ENCODE measurements around the gene CCDC85C.
A peak's percentile ranks its signal among the peaks of the same experiment; 100 is the strongest.

The CCDC85C gene

GRCh38 chr14:99599393-99599792 is 4.6 kb downstream of the CCDC85C start:
- no peak overlapping the region for H3K9ac ChIP-seq (ENCODE audit: low read length)
- no peak overlapping the region for H3K4me3 ChIP-seq (ENCODE audit: low read length)
- no peaks in the 10 kb centered on the region for H3K36me3 ChIP-seq (ENCODE audit: control insufficient read depth, insufficient read depth, low read length)
- peaks cover 28% of the 10 kb centered on the region for H3K4me1 ChIP-seq (ENCODE audit: control insufficient read depth, insufficient read depth, low read length)
- no peaks in the 10 kb centered on the region for H3K27me3 ChIP-seq (ENCODE audit: control insufficient read depth, insufficient read depth, low read length)
- H3K27ac ChIP-seq (ENCODE audit: low read depth, low read length) = no peak overlapping the region

- H3K27ac ChIP-seq (ENCODE audit: low read depth, low read length) = no peak overlapping the region
- H3K4me1 ChIP-seq (ENCODE audit: control insufficient read depth, insufficient read depth, low read length) = peaks cover 28% of the 10 kb centered on the region
- no peaks in the 10 kb centered on the region for H3K27me3 ChIP-seq (ENCODE audit: control insufficient read depth, insufficient read depth, low read length)
- H3K4me3 ChIP-seq (ENCODE audit: low read length) = no peak overlapping the region
- H3K9ac ChIP-seq (ENCODE audit: low read length) = no peak overlapping the region
- no peaks in the 10 kb centered on the region for H3K36me3 ChIP-seq (ENCODE audit: control insufficient read depth, insufficient read depth, low read length)
Observed at GRCh38 chr14:99598774-99599173, 5.2 kb downstream of the CCDC85C start.

GRCh38 chr14:99597911-99598600 is 6.0 kb downstream of the CCDC85C start:
- Histone ChIP-seq H3K4me1 (ENCODE audit: control insufficient read depth, insufficient read depth, low read length) (peaks cover 32% of the 10 kb centered on the region), H3K36me3 (ENCODE audit: control insufficient read depth, insufficient read depth, low read length) (no peaks in the 10 kb centered on the region), H3K4me3 (ENCODE audit: low read length) (no peak overlapping the region), H3K9ac (ENCODE audit: low read length) (no peak overlapping the region), H3K27ac (ENCODE audit: low read depth, low read length) (no peak overlapping the region), H3K27me3 (ENCODE audit: control insufficient read depth, insufficient read depth, low read length) (no peaks in the 10 kb centered on the region)

GRCh38 chr14:99596772-99597171 is 7.2 kb downstream of the CCDC85C start:
- no peak overlapping the region for H3K9ac ChIP-seq (ENCODE audit: low read length)
- H3K27ac ChIP-seq (ENCODE audit: low read depth, low read length) = peak overlapping the region; percentile 6
- no peaks in the 10 kb centered on the region for H3K27me3 ChIP-seq (ENCODE audit: control insufficient read depth, insufficient read depth, low read length)
- no peak overlapping the region for H3K4me3 ChIP-seq (ENCODE audit: low read length)
- H3K4me1 ChIP-seq (ENCODE audit: control insufficient read depth, insufficient read depth, low read length) = peaks cover 29% of the 10 kb centered on the region
- no peaks in the 10 kb centered on the region for H3K36me3 ChIP-seq (ENCODE audit: control insufficient read depth, insufficient read depth, low read length)

- no peak overlapping the region for H3K9ac ChIP-seq (ENCODE audit: low read length)
- no peaks in the 10 kb centered on the region for H3K36me3 ChIP-seq (ENCODE audit: control insufficient read depth, insufficient read depth, low read length)
- peak overlapping the region; percentile 14 for H3K4me3 ChIP-seq (ENCODE audit: low read length)
- H3K27ac ChIP-seq (ENCODE audit: low read depth, low read length) = peak overlapping the region; percentile 47
- no peaks in the 10 kb centered on the region for H3K27me3 ChIP-seq (ENCODE audit: control insufficient read depth, insufficient read depth, low read length)
- H3K4me1 ChIP-seq (ENCODE audit: control insufficient read depth, insufficient read depth, low read length) = peaks cover 28% of the 10 kb centered on the region
Observed at GRCh38 chr14:99596071-99596627, 7.9 kb downstream of the CCDC85C start.

- Histone ChIP-seq H3K27me3 (ENCODE audit: control insufficient read depth, insufficient read depth, low read length) (no peaks in the 10 kb centered on the region), H3K9ac (ENCODE audit: low read length) (no peak overlapping the region), H3K4me3 (ENCODE audit: low read length) (no peak overlapping the region), H3K27ac (ENCODE audit: low read depth, low read length) (peak overlapping the region; percentile 47), H3K36me3 (ENCODE audit: control insufficient read depth, insufficient read depth, low read length) (no peaks in the 10 kb centered on the region), H3K4me1 (ENCODE audit: control insufficient read depth, insufficient read depth, low read length) (peaks cover 31% of the 10 kb centered on the region)
Observed at GRCh38 chr14:99595524-99595923, 8.5 kb downstream of the CCDC85C start.

GRCh38 chr14:99595034-99595433 is 9.0 kb downstream of the CCDC85C start:
- H3K4me1 ChIP-seq (ENCODE audit: control insufficient read depth, insufficient read depth, low read length) = peaks cover 32% of the 10 kb centered on the region

GRCh38 chr14:99593971-99594841 is 9.8 kb downstream of the CCDC85C start:
- Histone ChIP-seq H3K4me3 (ENCODE audit: low read length) (no peak overlapping the region), H3K9ac (ENCODE audit: low read length) (no peak overlapping the region), H3K4me1 (ENCODE audit: control insufficient read depth, insufficient read depth, low read length) (peaks cover 39% of the 10 kb centered on the region), H3K27me3 (ENCODE audit: control insufficient read depth, insufficient read depth, low read length) (no peaks in the 10 kb centered on the region), H3K27ac (ENCODE audit: low read depth, low read length) (no peak overlapping the region), H3K36me3 (ENCODE audit: control insufficient read depth, insufficient read depth, low read length) (no peaks in the 10 kb centered on the region)

More at GRCh38 chr14:99595034-99595433, 9.0 kb downstream of the CCDC85C start:
- H3K27me3 ChIP-seq (ENCODE audit: control insufficient read depth, insufficient read depth, low read length) = no peaks in the 10 kb centered on the region
- H3K4me3 ChIP-seq (ENCODE audit: low read length) = peak overlapping the region; percentile 34
- no peaks in the 10 kb centered on the region for H3K36me3 ChIP-seq (ENCODE audit: control insufficient read depth, insufficient read depth, low read length)
- no peak overlapping the region for H3K9ac ChIP-seq (ENCODE audit: low read length)
- no peak overlapping the region for H3K27ac ChIP-seq (ENCODE audit: low read depth, low read length)

GRCh38 chr14:99592933-99593753 is 10.9 kb downstream of the CCDC85C start:
- no peaks in the 10 kb centered on the region for H3K36me3 ChIP-seq (ENCODE audit: control insufficient read depth, insufficient read depth, low read length)
- no peak overlapping the region for H3K9ac ChIP-seq (ENCODE audit: low read length)
- no peak overlapping the region for H3K4me3 ChIP-seq (ENCODE audit: low read length)
- H3K4me1 ChIP-seq (ENCODE audit: control insufficient read depth, insufficient read depth, low read length) = peaks cover 36% of the 10 kb centered on the region
- peak overlapping the region; percentile 48 for H3K27ac ChIP-seq (ENCODE audit: low read depth, low read length)
- no peaks in the 10 kb centered on the region for H3K27me3 ChIP-seq (ENCODE audit: control insufficient read depth, insufficient read depth, low read length)

- Histone ChIP-seq H3K4me3 (ENCODE audit: low read length) (no peak overlapping the region), H3K9ac (ENCODE audit: low read length) (no peak overlapping the region), H3K27me3 (ENCODE audit: control insufficient read depth, insufficient read depth, low read length) (no peaks in the 10 kb centered on the region), H3K27ac (ENCODE audit: low read depth, low read length) (no peak overlapping the region), H3K36me3 (ENCODE audit: control insufficient read depth, insufficient read depth, low read length) (no peaks in the 10 kb centered on the region), H3K4me1 (ENCODE audit: control insufficient read depth, insufficient read depth, low read length) (peaks cover 38% of the 10 kb centered on the region)
Observed at GRCh38 chr14:99592394-99592793, 11.6 kb downstream of the CCDC85C start.

GRCh38 chr14:99590746-99591555 is 13.1 kb downstream of the CCDC85C start:
- Histone ChIP-seq H3K9ac (ENCODE audit: low read length) (no peak overlapping the region), H3K27ac (ENCODE audit: low read depth, low read length) (peak overlapping the region; percentile 19), H3K4me3 (ENCODE audit: low read length) (no peak overlapping the region), H3K4me1 (ENCODE audit: control insufficient read depth, insufficient read depth, low read length) (peaks cover 34% of the 10 kb centered on the region), H3K27me3 (ENCODE audit: control insufficient read depth, insufficient read depth, low read length) (no peaks in the 10 kb centered on the region), H3K36me3 (ENCODE audit: control insufficient read depth, insufficient read depth, low read length) (no peaks in the 10 kb centered on the region)
